Peyer's patch (tissue), 4 donors: Measurements from ENCODE around the gene SNED1.

ENCODE experiments used
- CTCF ChIP-seq, 6 experiments: fragments of 450-650 bp in 4 of 6; fragments of 200-600 bp in 2 of 6; sonication (generic) in 1 of 6; IDR thresholded peaks; one replicate each; pipeline ENCODE4 v1.5.1; 2017 to 2019; ENCODE audit warnings: antibody characterized with exemption in 6 of 6, mild to moderate bottlenecking in 3 of 6, moderate library complexity in 1 of 6
- POLR2A ChIP-seq, 2 donors: fragments of 450-650 bp; IDR thresholded peaks; one replicate each; pipeline ENCODE4 v1.5.1; 2017; ENCODE audit warnings: antibody characterized with exemption in 2 of 2, mild to moderate bottlenecking in 2 of 2, moderate library complexity in 2 of 2

DNA sequence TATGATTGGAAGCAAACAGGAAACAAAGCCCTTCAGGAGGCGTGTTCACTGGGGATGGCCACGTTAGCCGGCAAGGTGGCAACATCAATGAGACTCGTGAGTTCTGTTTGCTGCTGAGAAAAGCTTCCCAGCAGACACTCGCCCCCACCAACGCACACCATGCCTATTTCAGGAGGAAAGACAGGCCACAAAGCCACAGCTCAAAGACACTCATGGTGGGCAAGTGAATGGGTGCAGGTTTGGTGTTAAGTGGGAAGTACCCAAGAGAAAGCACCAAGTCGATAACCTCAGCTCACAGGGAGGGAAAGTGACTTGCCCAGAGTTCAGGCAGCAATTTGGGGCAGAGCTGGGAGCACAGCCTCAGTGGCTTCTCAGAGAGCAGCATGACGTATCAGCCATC is 114.2 kb downstream of the SNED1 start:
- TF ChIP-seq CTCF (IDR thresholded peaks at IDR 0.05) (no peak), POLR2A (IDR thresholded peaks at IDR 0.05) (no peak)
